ENCODE results near the gene LINC01488.

- TF ChIP-seq POLR2AphosphoS5 (IDR thresholded peaks at IDR 0.05), result no peak
- TF ChIP-seq, protein P1, sequence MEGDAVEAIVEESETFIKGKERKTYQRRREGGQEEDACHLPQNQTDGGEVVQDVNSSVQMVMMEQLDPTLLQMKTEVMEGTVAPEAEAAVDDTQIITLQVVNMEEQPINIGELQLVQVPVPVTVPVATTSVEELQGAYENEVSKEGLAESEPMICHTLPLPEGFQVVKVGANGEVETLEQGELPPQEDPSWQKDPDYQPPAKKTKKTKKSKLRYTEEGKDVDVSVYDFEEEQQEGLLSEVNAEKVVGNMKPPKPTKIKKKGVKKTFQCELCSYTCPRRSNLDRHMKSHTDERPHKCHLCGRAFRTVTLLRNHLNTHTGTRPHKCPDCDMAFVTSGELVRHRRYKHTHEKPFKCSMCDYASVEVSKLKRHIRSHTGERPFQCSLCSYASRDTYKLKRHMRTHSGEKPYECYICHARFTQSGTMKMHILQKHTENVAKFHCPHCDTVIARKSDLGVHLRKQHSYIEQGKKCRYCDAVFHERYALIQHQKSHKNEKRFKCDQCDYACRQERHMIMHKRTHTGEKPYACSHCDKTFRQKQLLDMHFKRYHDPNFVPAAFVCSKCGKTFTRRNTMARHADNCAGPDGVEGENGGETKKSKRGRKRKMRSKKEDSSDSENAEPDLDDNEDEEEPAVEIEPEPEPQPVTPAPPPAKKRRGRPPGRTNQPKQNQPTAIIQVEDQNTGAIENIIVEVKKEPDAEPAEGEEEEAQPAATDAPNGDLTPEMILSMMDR (IDR thresholded peaks at IDR 0.05), result no peak
- no peak for TF ChIP-seq POLR2A (IDR thresholded peaks at IDR 0.05)
These were observed 14.7 kb downstream of the LINC01488 start for GRCh38 chr11:69496202-69496557.

All from transverse colon (tissue), 4 donors.